ENCODE data around the gene PROX1. TPM values are rescaled to one million over a fixed set of nuclear protein-coding genes. Genes with fewer than 3 reads are reported as not detected.

Gene PROX1
- total and polyA plus RNA-seq, 2 of the 8 experiments (the other 6 are each of a cell fraction or from before 2014, with no cell fraction given), result 0.30 to 2.0 TPM

- TF ChIP-seq SIX5 (IDR thresholded peaks at IDR 0.05; ENCODE audit: low read depth, low read length), result no peak
- no peak for TF ChIP-seq SAP30 (IDR thresholded peaks at IDR 0.05; ENCODE audit: insufficient read depth, insufficient replicate concordance, low read length)
- TF ChIP-seq CHD2 (IDR thresholded peaks at IDR 0.05; ENCODE audit: low read length), result no peak
- no peak for TF ChIP-seq MAX (IDR thresholded peaks at IDR 0.05)
These were observed 17.9 kb downstream of the PROX1 start (continued) for GRCh38 chr1:214005708-214006107.
